Stomach (tissue), 9 donors: ENCODE results near the gene REEP6. TPM values are rescaled to one million over a fixed set of nuclear protein-coding genes. Genes with fewer than 3 reads are reported as not detected.

ENCODE experiments used
- DNase-seq, 2 donors: peaks; one replicate each; pipeline versions ENCODE4 v3.0.0 to v3.0.0-alpha.2; 2013 to 2019
- H3K27ac ChIP-seq, 5 donors: fragments of 200-600 bp in 4 of 5; sonication (generic) in 4 of 5; one replicate each; pipeline ENCODE4 v1.5.1; 2013 to 2019; ENCODE audit warnings: mild to moderate bottlenecking in 1 of 5, moderate library complexity in 1 of 5
- H3K27me3 ChIP-seq, 3 donors: fragments of 200-600 bp; sonication (generic); one replicate each; pipeline ENCODE4 v1.5.1; 2017 to 2019; ENCODE audit warnings: mixed run types in 1 of 3
- H3K36me3 ChIP-seq, 4 donors: fragments of 200-600 bp; sonication (generic); 1 replicate in 3 of 4; 2 replicates in 1 of 4; pipeline ENCODE4 v1.5.1; 2016 to 2019
- H3K4me1 ChIP-seq, 4 donors: fragments of 200-600 bp; sonication (generic); one replicate each; pipeline ENCODE4 v1.5.1; 2016 to 2019
- H3K4me3 ChIP-seq, 4 donors: fragments of 200-600 bp; sonication (generic) in 3 of 4; one replicate each; pipeline ENCODE4 v1.5.1; 2016 to 2019; ENCODE audit warnings: mild to moderate bottlenecking in 1 of 4
- H3K9me3 ChIP-seq, 4 donors: fragments of 200-600 bp; sonication (generic); one replicate each; pipeline ENCODE4 v1.5.1; 2016 to 2019
- EP300 ChIP-seq: sonication (generic); formaldehyde crosslinking; IDR thresholded peaks from one replicate; pipeline ENCODE4 v1.6.1; 2017; ENCODE audit warnings: antibody characterized with exemption
- POLR2A ChIP-seq, 4 donors: fragments of 450-650 bp; IDR thresholded peaks; one replicate each; pipeline ENCODE4 v1.6.1; 2016; ENCODE audit warnings: antibody characterized with exemption in 4 of 4, control low read depth in 2 of 4, mild to moderate bottlenecking in 1 of 4, moderate library complexity in 1 of 4
- POLR2AphosphoS5 ChIP-seq, 3 donors: sonication (generic); formaldehyde crosslinking; IDR thresholded peaks; one replicate each; pipeline ENCODE4 v1.6.1; 2016; ENCODE audit warnings: antibody characterized with exemption in 3 of 3
- WGBS, 5 donors: extraction: QIAGEN DNeasy Blood & Tissue Kit in 3 of 5; methylation state at CpG; one replicate each; pipeline versions ENCODE4 v1.1.5 to v1.1.7; 2013 to 2018; 5-methylcytosine and 5-hydroxymethylcytosine counted together
- intact Hi-C: fragments of 100-400 bp; cut with DNase I; formaldehyde crosslinking; loops from one replicate; pipeline ENCODE4 v1.15.1; 2023; ENCODE audit warnings: low total_unique reads
- polyA plus RNA-seq, 3 donors: library from polyadenylated mRNA; stranded (reverse); fragments of 200-250 nt; gene quantifications; one replicate each; pipeline ENCODE4 v1.2.3, GENCODE V29; 2013
- total RNA-seq, 5 donors: library from RNA; depleted of rRNA; stranded (reverse); fragments of >200 nt; gene quantifications; one replicate each; pipeline versions ENCODE4 v1.1.0 to v1.2.3, GENCODE V29; 2014 to 2016
- TF ChIP-seq, protein P1 (sequence below), 7 experiments: fragments of 450-650 bp in 4 of 7; fragments of 200-600 bp in 3 of 7; sonication (generic) in 3 of 7; IDR thresholded peaks; one replicate each; pipeline ENCODE4 v1.5.1; 2016 to 2019; ENCODE audit warnings: antibody characterized with exemption in 7 of 7, control low read depth in 2 of 7, mild to moderate bottlenecking in 1 of 7
- donor health status: healthy with polysubstance abuse.
- donor health status: Bipolar disorder and iron deficiency.
- donor health status: healthy.

Gene REEP6
- total and polyA plus RNA-seq, 8 donors = 3.5 to 24.3 (median 6.1) TPM; not detected in 3

DNA sequence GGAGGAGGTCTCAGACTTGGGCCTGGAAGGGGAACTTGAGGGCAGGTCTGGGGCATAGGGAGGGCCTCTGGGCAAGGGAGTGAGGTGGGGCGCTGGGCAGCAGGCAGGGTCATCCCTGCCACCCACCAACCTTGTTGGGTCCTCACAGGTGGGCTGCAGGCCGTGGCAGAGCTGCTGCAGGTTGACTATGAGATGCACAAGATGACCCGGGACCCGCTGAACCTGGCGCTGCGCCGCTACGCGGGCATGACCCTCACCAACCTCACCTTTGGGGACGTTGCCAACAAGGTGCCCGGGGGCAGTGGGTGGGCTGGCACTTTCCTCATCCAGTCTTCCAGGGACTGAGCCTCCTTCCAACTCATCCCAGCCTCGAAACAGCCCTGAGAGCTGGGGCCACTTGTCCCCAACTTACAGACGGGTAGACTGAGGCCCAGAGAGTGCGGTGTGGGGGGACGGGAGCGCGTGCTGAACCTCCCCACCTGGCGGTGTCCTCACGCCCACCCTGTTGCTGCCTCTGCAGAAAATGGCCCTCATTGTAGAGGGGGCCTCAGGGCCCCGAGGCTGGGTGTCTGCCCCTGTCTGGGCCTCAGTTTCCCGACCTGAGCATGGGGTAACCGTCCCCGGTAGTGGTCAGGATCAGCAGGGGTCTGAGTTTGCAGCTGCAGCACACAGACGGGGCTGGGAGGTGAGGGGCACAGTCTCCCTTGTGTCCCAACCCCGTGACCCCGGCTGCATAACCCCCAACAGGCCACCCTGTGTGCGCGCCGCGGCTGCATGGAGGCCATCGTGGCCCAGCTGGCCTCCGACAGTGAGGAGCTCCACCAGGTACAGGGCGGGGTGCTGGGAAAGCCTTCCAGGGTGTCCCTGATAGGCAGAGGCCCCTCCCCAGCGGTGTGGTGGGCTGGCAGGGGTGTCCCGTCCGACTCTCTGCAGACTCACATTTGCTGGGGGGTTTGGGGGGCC lies 30.7 kb upstream of the REEP6 start:
- Histone ChIP-seq H3K4me3 (no peak overlapping the region), H3K9me3 (no peaks in the 10 kb centered on the region), H3K27me3 (peaks cover 9 to 69% (median 34%) of the 10 kb centered on the region in 3 donors), H3K27ac (no peak overlapping the region), H3K4me1 (peaks cover 3 to 26% (median 24%) of the 10 kb centered on the region in 4 donors), H3K36me3 (peaks cover 7 to 18% (median 15%) of the 10 kb centered on the region in 4 donors)
- intact Hi-C loops = no loop called here
- DNase-seq = no peak
- no peak for TF ChIP-seq EP300
- no peak for TF ChIP-seq POLR2AphosphoS5 (IDR thresholded peaks at IDR 0.05)
- TF ChIP-seq, protein P1, sequence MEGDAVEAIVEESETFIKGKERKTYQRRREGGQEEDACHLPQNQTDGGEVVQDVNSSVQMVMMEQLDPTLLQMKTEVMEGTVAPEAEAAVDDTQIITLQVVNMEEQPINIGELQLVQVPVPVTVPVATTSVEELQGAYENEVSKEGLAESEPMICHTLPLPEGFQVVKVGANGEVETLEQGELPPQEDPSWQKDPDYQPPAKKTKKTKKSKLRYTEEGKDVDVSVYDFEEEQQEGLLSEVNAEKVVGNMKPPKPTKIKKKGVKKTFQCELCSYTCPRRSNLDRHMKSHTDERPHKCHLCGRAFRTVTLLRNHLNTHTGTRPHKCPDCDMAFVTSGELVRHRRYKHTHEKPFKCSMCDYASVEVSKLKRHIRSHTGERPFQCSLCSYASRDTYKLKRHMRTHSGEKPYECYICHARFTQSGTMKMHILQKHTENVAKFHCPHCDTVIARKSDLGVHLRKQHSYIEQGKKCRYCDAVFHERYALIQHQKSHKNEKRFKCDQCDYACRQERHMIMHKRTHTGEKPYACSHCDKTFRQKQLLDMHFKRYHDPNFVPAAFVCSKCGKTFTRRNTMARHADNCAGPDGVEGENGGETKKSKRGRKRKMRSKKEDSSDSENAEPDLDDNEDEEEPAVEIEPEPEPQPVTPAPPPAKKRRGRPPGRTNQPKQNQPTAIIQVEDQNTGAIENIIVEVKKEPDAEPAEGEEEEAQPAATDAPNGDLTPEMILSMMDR (IDR thresholded peaks at IDR 0.05) = no peak
- TF ChIP-seq POLR2A (IDR thresholded peaks at IDR 0.05) = no peak
- 90 to 95% (median 91%) methylated on average over 26 to 36 of the region's 36 CpGs for WGBS, 5 donors

DNA sequence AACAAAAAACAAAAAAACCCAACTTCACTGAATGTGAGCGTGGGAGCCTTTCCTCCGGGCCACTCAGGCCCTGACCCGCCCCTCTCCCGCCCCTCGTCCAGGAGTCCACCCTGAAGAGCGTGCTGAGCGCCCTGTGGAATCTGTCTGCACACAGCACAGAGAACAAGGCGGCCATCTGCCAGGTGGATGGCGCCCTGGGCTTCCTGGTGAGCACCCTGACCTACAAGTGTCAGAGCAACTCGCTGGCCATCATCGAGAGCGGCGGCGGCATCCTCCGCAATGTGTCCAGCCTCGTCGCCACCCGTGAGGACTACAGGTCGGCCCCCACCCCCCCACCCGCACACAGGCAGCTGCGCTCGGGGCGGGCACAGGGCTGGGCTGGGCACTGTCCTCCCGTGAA lies 29.1 kb upstream of the REEP6 start:
- H3K4me1 ChIP-seq = peaks cover 7 to 26% (median 23%) of the 10 kb centered on the region in 4 donors
- no peak for DNase-seq
- TF ChIP-seq, protein P1 (IDR thresholded peaks at IDR 0.05) = no peak
- TF ChIP-seq POLR2AphosphoS5 (IDR thresholded peaks at IDR 0.05) = no peak
- TF ChIP-seq POLR2A (IDR thresholded peaks at IDR 0.05) = no peak
- TF ChIP-seq EP300 = no peak
- whole genome bisulfite sequencing, 5 donors = 91 to 94% (median 92%) methylated on average over 9 to 24 of the region's 24 CpGs
- H3K36me3 ChIP-seq = peaks cover 7 to 18% (median 15%) of the 10 kb centered on the region in 4 donors
- H3K4me3 ChIP-seq = no peak overlapping the region
- peaks cover 2 to 69% (median 34%) of the 10 kb centered on the region in 3 donors for H3K27me3 ChIP-seq
- intact Hi-C loops = no loop called here
- no peak overlapping the region for H3K27ac ChIP-seq
- no peaks in the 10 kb centered on the region for H3K9me3 ChIP-seq

DNA sequence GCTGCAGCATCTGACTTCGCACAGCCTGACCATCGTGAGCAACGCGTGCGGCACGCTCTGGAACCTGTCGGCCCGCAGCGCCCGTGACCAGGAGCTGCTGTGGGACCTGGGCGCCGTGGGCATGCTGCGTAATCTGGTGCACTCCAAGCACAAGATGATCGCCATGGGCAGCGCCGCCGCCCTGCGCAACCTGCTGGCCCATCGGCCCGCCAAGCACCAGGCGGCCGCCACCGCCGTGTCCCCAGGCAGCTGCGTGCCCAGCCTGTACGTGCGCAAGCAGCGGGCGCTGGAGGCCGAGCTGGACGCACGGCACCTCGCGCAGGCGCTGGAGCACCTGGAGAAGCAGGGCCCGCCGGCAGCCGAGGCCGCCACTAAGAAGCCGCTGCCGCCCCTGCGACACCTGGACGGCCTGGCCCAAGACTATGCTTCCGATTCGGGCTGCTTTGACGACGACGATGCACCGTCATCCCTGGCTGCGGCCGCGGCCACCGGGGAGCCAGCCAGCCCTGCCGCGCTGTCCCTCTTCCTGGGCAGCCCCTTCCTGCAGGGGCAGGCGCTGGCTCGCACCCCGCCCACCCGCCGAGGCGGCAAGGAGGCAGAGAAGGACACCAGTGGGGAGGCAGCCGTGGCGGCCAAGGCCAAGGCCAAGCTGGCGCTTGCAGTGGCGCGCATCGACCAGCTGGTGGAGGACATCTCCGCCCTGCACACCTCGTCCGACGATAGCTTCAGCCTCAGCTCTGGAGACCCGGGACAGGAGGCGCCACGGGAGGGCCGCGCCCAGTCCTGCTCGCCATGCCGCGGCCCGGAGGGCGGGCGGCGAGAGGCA lies 25.6 kb upstream of the REEP6 start:
- 25 to 63% (median 28%) methylated on average over 34 to 83 of the region's 83 CpGs for WGBS, 5 donors
- peak overlapping the region in 2 of 4 donors; percentile 3 to 31 for H3K4me3 ChIP-seq
- TF ChIP-seq, protein P1 (IDR thresholded peaks at IDR 0.05) = peak in 4 of 7 experiments; percentile 22 to 38 (median 28)
- TF ChIP-seq POLR2AphosphoS5 (IDR thresholded peaks at IDR 0.05) = no peak
- intact Hi-C loops = no loop called here
- H3K36me3 ChIP-seq = peaks cover 4 to 11% (median 10%) of the 10 kb centered on the region in 4 donors
- H3K27ac ChIP-seq = no peak overlapping the region
- H3K27me3 ChIP-seq = peaks cover 27 to 69% (median 52%) of the 10 kb centered on the region in 3 donors
- peak; percentile 50 to 81 for DNase-seq
- H3K4me1 ChIP-seq = peaks cover 43 to 53% (median 51%) of the 10 kb centered on the region in 4 donors
- no peaks in the 10 kb centered on the region for H3K9me3 ChIP-seq

DNA sequence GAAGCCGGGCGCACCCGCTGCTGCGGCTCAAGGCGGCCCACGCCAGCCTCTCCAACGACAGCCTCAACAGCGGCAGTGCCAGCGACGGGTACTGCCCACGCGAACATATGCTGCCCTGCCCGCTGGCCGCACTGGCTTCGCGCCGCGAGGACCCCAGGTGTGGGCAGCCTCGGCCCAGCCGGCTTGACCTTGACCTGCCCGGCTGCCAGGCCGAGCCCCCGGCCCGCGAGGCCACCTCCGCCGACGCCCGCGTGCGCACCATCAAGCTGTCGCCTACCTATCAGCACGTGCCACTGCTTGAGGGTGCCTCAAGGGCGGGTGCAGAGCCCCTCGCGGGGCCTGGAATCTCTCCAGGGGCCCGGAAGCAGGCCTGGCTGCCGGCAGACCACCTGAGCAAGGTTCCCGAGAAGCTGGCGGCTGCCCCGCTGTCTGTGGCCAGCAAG lies 24.9 kb upstream of the REEP6 start:
- Histone ChIP-seq H3K4me1 (peaks cover 49 to 59% (median 58%) of the 10 kb centered on the region in 4 donors), H3K27ac (no peak overlapping the region), H3K9me3 (no peaks in the 10 kb centered on the region), H3K4me3 (peak overlapping the region in 2 of 4 donors; percentile 3 to 31), H3K27me3 (peaks cover 28 to 69% (median 58%) of the 10 kb centered on the region in 3 donors), H3K36me3 (peaks cover 0 to 5% (median 4%) of the 10 kb centered on the region in 4 donors)
- no peak for DNase-seq
- intact Hi-C loops = no loop called here
- 35 to 67% (median 40%) methylated on average over 7 to 41 of the region's 41 CpGs for WGBS, 5 donors
- TF ChIP-seq POLR2AphosphoS5 (IDR thresholded peaks at IDR 0.05) = no peak
- TF ChIP-seq, protein P1 (IDR thresholded peaks at IDR 0.05) = no peak
- TF ChIP-seq EP300 = no peak
- no peak for TF ChIP-seq POLR2A (IDR thresholded peaks at IDR 0.05)
